ENCODE results near the gene TBL2. TPM values are rescaled to one million over a fixed set of nuclear protein-coding genes. Genes with fewer than 3 reads are reported as not detected.
"Not testable (repeated sequence)": the region's sequence is repeated elsewhere in the genome, so short reads cannot be mapped to it uniquely, and the experiment has no call there.

Gene TBL2
- polyA plus RNA-seq, 2 of the 4 experiments (the other 2 are of a cell fraction), result 34.4 to 46.4 TPM

DNA sequence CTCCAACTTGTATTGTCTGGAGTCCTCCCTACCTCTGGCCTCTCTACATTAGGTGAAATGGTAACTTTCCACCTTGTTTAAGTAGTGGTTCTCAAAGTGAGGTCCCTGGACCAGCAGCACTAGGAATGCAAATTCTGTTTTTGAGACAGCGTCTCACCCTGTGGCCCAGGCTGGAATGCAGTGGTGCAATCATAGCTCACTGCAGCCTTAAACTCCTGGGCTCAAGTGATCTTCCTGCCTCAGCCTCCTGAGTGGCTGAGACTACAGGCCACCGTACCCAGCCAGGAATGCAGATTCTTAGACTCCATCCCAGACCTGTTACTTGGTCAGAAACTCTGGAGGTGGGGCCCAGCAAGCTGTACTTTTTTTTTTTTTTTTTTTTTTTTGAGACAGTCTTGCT lies 6.8 kb upstream of the TBL2 start:
- no peak for ATAC-seq
- H3K4me1 ChIP-seq, result no peaks in the 10 kb centered on the region

GRCh38 chr7:73582664-73583202 lies 4.4 kb upstream of the TBL2 start:
- H3K27ac ChIP-seq, result no peak overlapping the region
- ATAC-seq (no peak), DNase-seq (ENCODE audit: low read depth in 1 of 2, low spot score in 1 of 2) (no peak), FAIRE-seq (no peak)
- 95% methylated on average over 6 of the region's 6 CpGs for WGBS (ENCODE audit: missing lambda C conversion rate)
- no peak overlapping the region for H3K4me2 ChIP-seq
- TF ChIP-seq ZFP36 (IDR thresholded peaks at IDR 0.05; ENCODE audit: borderline replicate concordance, partially characterized antibody) (no peak), TFCP2L1 (CRISPR knock-in tag; IDR thresholded peaks at IDR 0.05) (no peak), BHLHE40 (IDR thresholded peaks at IDR 0.05; ENCODE audit: low read depth, low read length) (no peak), CEBPB (IDR thresholded peaks at IDR 0.05) (0 out of 4 replicates have a peak, but pooled peaks of 1 of the 2 experiments have one; percentile 14)
- H3K4me1 ChIP-seq, result peaks cover 5% of the 10 kb centered on the region; the same call in 2 of the 3 replicates
- ChIA-PET CTCF (interaction anchor here (0.7 to 11.1 kb wide), 6 partner anchors 11 to 151 kb away, joined by 3 to 79 read pairs (median 4); partner anchors contain the start of gene VPS37D), POLR2A (no interaction called here)
- no peaks in the 10 kb centered on the region for H3K9me3 ChIP-seq
- no peak overlapping the region for H3K4me3 ChIP-seq

More for the DNA sequence above, 6.8 kb upstream of the TBL2 start:
- POLR2A ChIA-PET, result no interaction called here
- 85% methylated on average over 2 of the region's 2 CpGs for WGBS (ENCODE audit: missing lambda C conversion rate)
- no peak overlapping the region for H3K27ac ChIP-seq
- no peaks in the 10 kb centered on the region for H3K9me3 ChIP-seq
- FAIRE-seq (no peak), DNase-seq (ENCODE audit: low read depth in 1 of 2, low spot score in 1 of 2) (no peak)
- CTCF ChIA-PET, result interaction anchor here (0.6 to 11.1 kb wide), 5 partner anchors 22 to 150 kb away, joined by 3 to 79 read pairs (median 4); partner anchors contain the start of gene VPS37D
- TF ChIP-seq JUNB (IDR thresholded peaks at IDR 0.05), result no peak
- TF ChIP-seq GATA3 (IDR thresholded peaks at IDR 0.05; ENCODE audit: borderline replicate concordance), result no peak
- no peak for TF ChIP-seq ZC3H11A (IDR thresholded peaks at IDR 0.05)
- no peak for TF ChIP-seq NFE2L2 (conservative IDR thresholded peaks at IDR 0.05; ENCODE audit: low read length)
- TF ChIP-seq, protein P1, sequence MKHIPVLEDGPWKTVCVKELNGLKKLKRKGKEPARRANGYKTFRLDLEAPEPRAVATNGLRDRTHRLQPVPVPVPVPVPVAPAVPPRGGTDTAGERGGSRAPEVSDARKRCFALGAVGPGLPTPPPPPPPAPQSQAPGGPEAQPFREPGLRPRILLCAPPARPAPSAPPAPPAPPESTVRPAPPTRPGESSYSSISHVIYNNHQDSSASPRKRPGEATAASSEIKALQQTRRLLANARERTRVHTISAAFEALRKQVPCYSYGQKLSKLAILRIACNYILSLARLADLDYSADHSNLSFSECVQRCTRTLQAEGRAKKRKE (CRISPR knock-in tag; IDR thresholded peaks at IDR 0.05; ENCODE audit: low read depth), result no peak
- TF ChIP-seq CHD4 (IDR thresholded peaks at IDR 0.05; ENCODE audit: borderline replicate concordance), result no peak
- TF ChIP-seq, protein P2, sequence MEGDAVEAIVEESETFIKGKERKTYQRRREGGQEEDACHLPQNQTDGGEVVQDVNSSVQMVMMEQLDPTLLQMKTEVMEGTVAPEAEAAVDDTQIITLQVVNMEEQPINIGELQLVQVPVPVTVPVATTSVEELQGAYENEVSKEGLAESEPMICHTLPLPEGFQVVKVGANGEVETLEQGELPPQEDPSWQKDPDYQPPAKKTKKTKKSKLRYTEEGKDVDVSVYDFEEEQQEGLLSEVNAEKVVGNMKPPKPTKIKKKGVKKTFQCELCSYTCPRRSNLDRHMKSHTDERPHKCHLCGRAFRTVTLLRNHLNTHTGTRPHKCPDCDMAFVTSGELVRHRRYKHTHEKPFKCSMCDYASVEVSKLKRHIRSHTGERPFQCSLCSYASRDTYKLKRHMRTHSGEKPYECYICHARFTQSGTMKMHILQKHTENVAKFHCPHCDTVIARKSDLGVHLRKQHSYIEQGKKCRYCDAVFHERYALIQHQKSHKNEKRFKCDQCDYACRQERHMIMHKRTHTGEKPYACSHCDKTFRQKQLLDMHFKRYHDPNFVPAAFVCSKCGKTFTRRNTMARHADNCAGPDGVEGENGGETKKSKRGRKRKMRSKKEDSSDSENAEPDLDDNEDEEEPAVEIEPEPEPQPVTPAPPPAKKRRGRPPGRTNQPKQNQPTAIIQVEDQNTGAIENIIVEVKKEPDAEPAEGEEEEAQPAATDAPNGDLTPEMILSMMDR (IDR thresholded peaks at IDR 0.05), result no peak
- TF ChIP-seq NPAS2 (CRISPR knock-in tag; IDR thresholded peaks at IDR 0.05; ENCODE audit: borderline replicate concordance), result no peak
- no peak for TF ChIP-seq MYC (IDR thresholded peaks at IDR 0.05; ENCODE audit: borderline replicate concordance, low read length)
- no peak for TF ChIP-seq HOXB5 (CRISPR knock-in tag; IDR thresholded peaks at IDR 0.05)
- no peak for TF ChIP-seq CBX8 (IDR thresholded peaks at IDR 0.05)
- no peak for TF ChIP-seq CBX2 (IDR thresholded peaks at IDR 0.05; ENCODE audit: borderline replicate concordance, low read depth)
- TF ChIP-seq HOXB13 (CRISPR knock-in tag; IDR thresholded peaks at IDR 0.05; ENCODE audit: low read depth), result no peak
- no peak for TF ChIP-seq FOSL2 (IDR thresholded peaks at IDR 0.05)
- no peak for TF ChIP-seq FOSL2 (CRISPR knock-in tag; IDR thresholded peaks at IDR 0.05)
- TF ChIP-seq, protein P3, sequence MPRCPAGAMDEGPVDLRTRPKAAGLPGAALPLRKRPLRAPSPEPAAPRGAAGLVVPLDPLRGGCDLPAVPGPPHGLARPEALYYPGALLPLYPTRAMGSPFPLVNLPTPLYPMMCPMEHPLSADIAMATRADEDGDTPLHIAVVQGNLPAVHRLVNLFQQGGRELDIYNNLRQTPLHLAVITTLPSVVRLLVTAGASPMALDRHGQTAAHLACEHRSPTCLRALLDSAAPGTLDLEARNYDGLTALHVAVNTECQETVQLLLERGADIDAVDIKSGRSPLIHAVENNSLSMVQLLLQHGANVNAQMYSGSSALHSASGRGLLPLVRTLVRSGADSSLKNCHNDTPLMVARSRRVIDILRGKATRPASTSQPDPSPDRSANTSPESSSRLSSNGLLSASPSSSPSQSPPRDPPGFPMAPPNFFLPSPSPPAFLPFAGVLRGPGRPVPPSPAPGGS (IDR thresholded peaks at IDR 0.05), result no peak
- no peak for TF ChIP-seq RCOR1 (IDR thresholded peaks at IDR 0.05; ENCODE audit: low read depth, low read length)
- TF ChIP-seq EP300 (IDR thresholded peaks at IDR 0.05), result no peak
- TF ChIP-seq EHF (CRISPR knock-in tag; IDR thresholded peaks at IDR 0.05), result no peak
- H3K4me3 ChIP-seq, result no peak overlapping the region
- no peak overlapping the region for H3K4me2 ChIP-seq

DNA sequence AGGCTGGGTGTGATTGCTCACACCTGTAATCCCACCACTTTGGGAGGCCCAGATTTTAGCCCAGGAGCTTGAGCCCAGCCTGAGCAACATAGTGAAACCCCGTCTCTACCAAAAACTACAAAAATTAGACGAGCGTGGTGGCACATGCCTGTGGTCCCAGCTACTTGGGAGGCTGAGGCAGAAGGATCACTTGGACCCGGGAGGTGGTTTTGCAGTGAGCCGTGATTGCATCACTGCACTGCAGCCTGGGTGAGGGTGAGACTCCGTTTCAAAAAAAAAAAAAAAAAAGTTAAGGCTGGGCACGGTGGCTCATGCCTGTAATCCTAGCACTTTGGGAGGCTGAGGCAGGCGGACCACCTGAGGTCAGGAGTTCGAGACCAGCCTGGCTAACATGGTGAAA lies 2.6 kb upstream of the TBL2 start:
- POLR2A ChIA-PET; H3K4me3 ChIP-seq; FAIRE-seq; DNase-seq (ENCODE audit: low read depth in 1 of 2, low spot score in 1 of 2); ATAC-seq; H3K27ac ChIP-seq; H3K9me3 ChIP-seq; H3K4me2 ChIP-seq: not testable (repeated sequence)
- H3K4me1 ChIP-seq, result peaks cover 20% of the 10 kb centered on the region
- 65% methylated on average over 9 of the region's 9 CpGs for WGBS (ENCODE audit: missing lambda C conversion rate)
- CTCF ChIA-PET, result interaction anchor here (1.2 to 11.1 kb wide), 3 partner anchors 26 to 153 kb away, joined by 3 to 79 read pairs (median 3); no protein-coding TSS in a partner anchor

Data from A549 (cell line).